GM13976 (cell line): ENCODE measurements around the gene ENTHD1.

Experiments
- DNase-seq: peaks from one replicate; pipeline ENCODE4 v3.0.0; 2012; ENCODE audit warnings: low spot score
- CTCF ChIP-seq: IDR thresholded peaks from 2 replicates; pipeline ENCODE4 v1.5.1; 2012; ENCODE audit warnings: borderline replicate concordance, mild to moderate bottlenecking; ENCODE audit not compliant: insufficient read depth; ENCODE audit errors: extremely low read depth, missing control alignments, control extremely low read depth
- in situ Hi-C: fragments of 300-500 bp; cut with MboI; formaldehyde crosslinking; loops from one replicate; pipeline ENCODE4 v1.12.0; 2022; ENCODE audit warnings: low sequenced_read_pairs, mixed read lengths, inconsistent platforms; ENCODE audit not compliant: unreplicated experiment

ENTHD1 gene, protein sequence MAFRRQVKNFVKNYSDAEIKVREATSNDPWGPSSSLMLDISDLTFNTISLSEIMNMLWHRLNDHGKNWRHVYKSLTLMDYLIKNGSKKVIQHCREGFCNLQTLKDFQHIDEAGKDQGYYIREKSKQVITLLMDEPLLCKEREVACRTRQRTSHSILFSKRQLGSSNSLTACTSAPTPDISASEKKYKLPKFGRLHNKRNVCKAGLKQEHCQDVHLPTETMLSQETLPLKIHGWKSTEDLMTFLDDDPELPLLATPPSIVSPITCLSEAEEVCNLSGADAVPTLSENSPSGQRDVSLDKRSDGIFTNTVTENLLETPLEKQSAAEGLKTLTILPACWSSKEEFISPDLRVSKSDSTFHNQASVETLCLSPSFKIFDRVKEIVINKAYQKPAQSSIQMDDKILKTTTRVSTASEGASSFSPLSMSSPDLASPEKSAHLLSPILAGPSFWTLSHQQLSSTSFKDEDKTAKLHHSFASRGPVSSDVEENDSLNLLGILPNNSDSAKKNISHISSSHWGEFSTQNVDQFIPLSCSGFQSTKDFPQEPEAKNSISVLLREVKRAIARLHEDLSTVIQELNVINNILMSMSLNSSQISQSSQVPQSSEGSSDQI

DNA sequence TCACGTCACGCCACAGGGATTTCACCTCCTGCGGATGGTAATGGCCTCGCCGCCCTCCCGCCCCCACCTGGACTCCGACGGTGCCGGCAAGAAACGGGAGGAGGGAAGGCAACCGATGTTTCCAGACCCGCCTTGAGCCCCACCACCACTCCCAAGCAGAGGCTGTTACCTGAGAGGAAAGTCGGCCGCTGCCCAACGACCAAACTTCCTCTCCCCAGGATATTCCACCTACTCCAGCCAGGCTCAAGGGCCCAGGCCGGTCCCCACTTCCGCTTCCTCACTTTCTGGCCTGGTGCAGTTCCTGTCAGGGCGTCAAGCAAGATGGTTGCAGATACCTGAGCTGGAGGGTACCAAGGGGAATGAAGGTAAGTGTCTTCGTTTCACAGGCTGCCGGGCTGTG is at the start of gene ENTHD1:
Gene ENTHD1 (minus strand): TSS at position 235 of the 400 bp plus-strand sequence. CDS start 6,012 bp downstream, outside the sequence.
- DNase-seq, result no peak
- in situ Hi-C loops, result no loop called here
- TF ChIP-seq CTCF, result no peak

GRCh38 chr22:39943337-39943736 is 49.8 kb upstream of the ENTHD1 start:
- in situ Hi-C loops, result loop anchor here (10.0 kb wide), 1 partner anchor 409 kb away; the partner anchor contains the start of gene RPS19BP1
- no peak for DNase-seq
- TF ChIP-seq CTCF, result no peak

- TF ChIP-seq CTCF, result no peak
- in situ Hi-C loops, result loop anchor here (10.0 kb wide), 1 partner anchor 408 kb away; the partner anchor contains the start of gene RPS19BP1
- no peak for DNase-seq
Measured at GRCh38 chr22:39942439-39943230, 49.1 kb upstream of the ENTHD1 start.

- in situ Hi-C loops, result loop anchor here (10.0 kb wide), 1 partner anchor 407 kb away; the partner anchor contains the start of gene RPS19BP1
- no peak for TF ChIP-seq CTCF
- DNase-seq, result no peak
Measured at GRCh38 chr22:39941601-39942000, 48.0 kb upstream of the ENTHD1 start.

DNA sequence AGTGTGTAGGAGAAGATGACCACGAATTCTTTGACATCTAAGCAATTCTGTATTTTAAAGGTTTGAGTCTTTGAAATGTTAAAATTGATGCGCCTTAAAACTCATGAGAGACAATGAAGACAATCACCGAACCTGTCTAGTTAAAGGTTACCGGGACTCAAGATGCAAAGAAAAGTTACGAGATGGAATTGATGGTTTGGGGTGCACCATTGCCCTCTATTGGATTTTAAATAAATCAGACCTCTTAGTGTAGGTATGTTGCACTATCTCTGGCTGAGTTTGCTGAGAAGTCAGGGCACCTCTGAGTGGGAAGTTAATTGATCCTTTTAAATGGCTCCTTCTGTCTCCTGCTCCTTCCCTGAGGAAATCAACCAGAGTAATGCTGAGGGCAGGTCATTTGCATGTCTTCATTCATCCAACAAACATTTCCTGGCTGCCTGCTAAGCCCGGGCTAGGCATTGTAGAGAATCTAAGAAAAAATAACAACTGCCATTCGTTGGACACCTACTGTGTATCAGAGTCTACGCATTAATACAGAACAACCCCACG is 47.3 kb upstream of the ENTHD1 start:
- DNase-seq, result peak; percentile 41
- in situ Hi-C loops, result loop anchor here (10.0 kb wide), 1 partner anchor 406 kb away; the partner anchor contains the start of gene RPS19BP1

More for the DNA sequence above, 47.3 kb upstream of the ENTHD1 start:
- no peak for TF ChIP-seq CTCF
